H1 (cell line): ENCODE data around the gene IRF8. TPM values are rescaled to one million over a fixed set of nuclear protein-coding genes. Genes with fewer than 3 reads are reported as not detected.

Source experiments
- CTCF ChIA-PET: fragments of 300-600 bp; sonication (Branson Sonifier 250); formaldehyde crosslinking; loops from one replicate; lab custom pipeline; 2021; ENCODE audit not compliant: partially characterized antibody; lab: Charles Lee
- POLR2A ChIA-PET: fragments of 300-600 bp; sonication (Branson Sonifier 250); formaldehyde crosslinking; loops from one replicate; lab custom pipeline; 2021; ENCODE audit warnings: inconsistent platforms; ENCODE audit not compliant: partially characterized antibody; lab: Charles Lee
- DNase-seq, 2 experiments: peaks; one replicate each; pipeline versions ENCODE4 v3.0.0 to v3.0.0-alpha.2; 2010 to 2022; ENCODE audit warnings: low spot score in 2 of 2, low read depth in 1 of 2, mixed read lengths in 1 of 2
- FAIRE-seq: peaks from 2 replicates; lab custom pipeline; 2011; peaks lifted over from hg19 to GRCh38; lab: Jason Lieb, UNC
- H2AFZ ChIP-seq: 2 replicates; pipeline ENCODE4 v1.8.1; 2012; ENCODE audit warnings: low read length, inconsistent platforms
- H2AK5ac ChIP-seq: 2 replicates; pipeline ENCODE4 v1.6.1; 2013; ENCODE audit warnings: low read depth, low read length
- H2BK120ac ChIP-seq: replicated peaks from 2 replicates; pipeline ENCODE3; 2013; ENCODE audit warnings: low read depth, low read length, inconsistent platforms
- H2BK12ac ChIP-seq: 2 replicates; pipeline ENCODE4 v1.6.1; 2013; ENCODE audit warnings: low read depth, low read length
- H2BK15ac ChIP-seq: 2 replicates; pipeline ENCODE4 v1.6.1; 2013; ENCODE audit warnings: low read length
- H2BK20ac ChIP-seq: 2 replicates; pipeline ENCODE4 v1.6.1; 2013; ENCODE audit warnings: low read length
- H2BK5ac ChIP-seq: 2 replicates; pipeline ENCODE4 v1.6.1; 2013; ENCODE audit warnings: low read depth, low read length
- H3K14ac ChIP-seq: 2 replicates; pipeline ENCODE4 v1.6.1; 2013; ENCODE audit warnings: inconsistent platforms; ENCODE audit not compliant: insufficient read length
- H3K18ac ChIP-seq: 2 replicates; pipeline ENCODE4 v1.6.1; 2013; ENCODE audit warnings: low read length; ENCODE audit errors: extremely low read depth
- H3K23ac ChIP-seq: 2 replicates; pipeline ENCODE4 v1.6.1; 2013; ENCODE audit warnings: inconsistent platforms; ENCODE audit not compliant: insufficient read length
- H3K23me2 ChIP-seq: 2 replicates; pipeline ENCODE4 v1.6.1; 2013; ENCODE audit warnings: low read depth, low read length
- H3K27ac ChIP-seq: 2 replicates; pipeline ENCODE4 v1.6.1; 2011; ENCODE audit warnings: low read depth, low read length, inconsistent platforms
- H3K27me3 ChIP-seq, 4 experiments: replicated peaks in 1 of 4; 1 replicate in 1 of 4; 2 replicates in 3 of 4; pipeline versions ENCODE4 v1.6.1 to v1.8.1; 2011 to 2013; ENCODE audit warnings: low read length in 3 of 4, mild to moderate bottlenecking in 3 of 4, inconsistent platforms in 2 of 4, mixed read lengths in 2 of 4, moderate library complexity in 1 of 4; ENCODE audit not compliant: control insufficient read depth in 3 of 4, insufficient read depth in 3 of 4; ENCODE audit errors: extremely low read depth in 1 of 4
- H3K36me3 ChIP-seq, 4 experiments: 2 replicates each; pipeline versions ENCODE4 v1.6.1 to v1.8.1; 2011 to 2013; ENCODE audit warnings: mild to moderate bottlenecking in 4 of 4, low read length in 3 of 4, moderate library complexity in 2 of 4, control low read depth in 1 of 4, inconsistent platforms in 1 of 4; ENCODE audit not compliant: insufficient read depth in 4 of 4, control insufficient read depth in 2 of 4
- H3K4ac ChIP-seq: replicated peaks from 2 replicates; pipeline ENCODE3; 2013; ENCODE audit warnings: low read length, low read depth, mixed read lengths, inconsistent platforms; ENCODE audit not compliant: insufficient read length
- H3K4me1 ChIP-seq, 4 experiments: replicated peaks in 1 of 4; 1 replicate in 1 of 4; 2 replicates in 3 of 4; pipeline versions ENCODE4 v1.6.1 to v1.8.1; 2011 to 2013; ENCODE audit warnings: low read length in 3 of 4, inconsistent platforms in 2 of 4, mixed read lengths in 1 of 4; ENCODE audit not compliant: insufficient read depth in 4 of 4, control insufficient read depth in 3 of 4
- H3K4me2 ChIP-seq, 2 experiments: 2 replicates each; pipeline versions ENCODE4 v1.6.1 to v1.8.1; 2011 to 2013; ENCODE audit warnings: low read depth in 2 of 2, low read length in 2 of 2, control low read depth in 1 of 2, inconsistent platforms in 1 of 2, mild to moderate bottlenecking in 1 of 2; ENCODE audit not compliant: insufficient read depth in 1 of 2
- H3K4me3 ChIP-seq, 4 experiments: fragments of 200-600, 300-600 bp in 1 of 4; sonication (generic), shearing (Covaris generic), sonication (Bioruptor Twin) in 1 of 4; 2 replicates each; pipeline versions ENCODE4 v1.5.1 to v1.8.1; 2011 to 2016; ENCODE audit warnings: low read length in 4 of 4, low read depth in 3 of 4, control low read depth in 2 of 4, inconsistent platforms in 2 of 4, mild to moderate bottlenecking in 2 of 4, mixed read lengths in 1 of 4, moderate library complexity in 1 of 4; ENCODE audit not compliant: insufficient read depth in 2 of 4; ENCODE audit errors: extremely low read depth in 1 of 4
- H3K56ac ChIP-seq: replicated peaks from 2 replicates; pipeline ENCODE3; 2013; ENCODE audit warnings: low read depth, mild to moderate bottlenecking, mixed read lengths, low read length, inconsistent platforms; ENCODE audit not compliant: insufficient read length
- H3K79me1 ChIP-seq: 2 replicates; pipeline ENCODE4 v1.6.1; 2013; ENCODE audit warnings: low read depth, low read length, control low read depth
- H3K79me2 ChIP-seq, 2 experiments: 2 replicates each; pipeline versions ENCODE4 v1.6.1 to v1.8.1; 2012 to 2013; ENCODE audit warnings: low read length in 2 of 2, mild to moderate bottlenecking in 2 of 2, inconsistent platforms in 1 of 2; ENCODE audit not compliant: insufficient read depth in 2 of 2, control insufficient read depth in 1 of 2
- H3K9ac ChIP-seq, 4 experiments: replicated peaks in 1 of 4; 1 replicate in 1 of 4; 2 replicates in 3 of 4; pipeline versions ENCODE4 v1.6.1 to v1.8.1; 2011 to 2013; ENCODE audit warnings: low read depth in 3 of 4, low read length in 3 of 4, control low read depth in 2 of 4, mild to moderate bottlenecking in 2 of 4, moderate library complexity in 2 of 4, inconsistent platforms in 1 of 4; ENCODE audit errors: extremely low read depth in 1 of 4
- H3K9me3 ChIP-seq, 2 experiments: 2 replicates each; pipeline versions ENCODE4 v1.6.1 to v1.8.1; 2012 to 2013; ENCODE audit warnings: mild to moderate bottlenecking in 2 of 2, moderate library complexity in 2 of 2, control low read depth in 1 of 2, inconsistent platforms in 1 of 2, low read depth in 1 of 2, low read length in 1 of 2, mixed read lengths in 1 of 2; ENCODE audit not compliant: insufficient read depth in 2 of 2
- H4K20me1 ChIP-seq, 2 experiments: replicated peaks in 1 of 2; 2 replicates each; pipeline versions ENCODE3 to v1.8.1; 2011 to 2013; ENCODE audit warnings: inconsistent platforms in 2 of 2, low read length in 2 of 2, mild to moderate bottlenecking in 1 of 2; ENCODE audit not compliant: insufficient read depth in 2 of 2, control insufficient read depth in 1 of 2
- H4K5ac ChIP-seq: 2 replicates; pipeline ENCODE4 v1.6.1; 2013; ENCODE audit warnings: low read length, low read depth, mixed read lengths, inconsistent platforms; ENCODE audit not compliant: insufficient read length
- H4K8ac ChIP-seq: 2 replicates; pipeline ENCODE4 v1.8.0; 2013; ENCODE audit warnings: mild to moderate bottlenecking, moderate library complexity, low read length, inconsistent platforms; ENCODE audit not compliant: insufficient read depth; ENCODE audit errors: extremely low read depth
- H4K91ac ChIP-seq: replicated peaks from 2 replicates; pipeline ENCODE3; 2013; ENCODE audit warnings: low read length, mixed read lengths, inconsistent platforms; ENCODE audit not compliant: insufficient read length
- BRCA1 ChIP-seq: IDR thresholded peaks from 2 replicates; pipeline ENCODE4 v1.6.1; 2012; ENCODE audit warnings: low read depth, low read length, improper control_type of control experiment
- EP300 ChIP-seq, 2 experiments: IDR thresholded peaks; 1 replicate in 1 of 2; 2 replicates in 1 of 2; pipeline ENCODE4 v1.6.1; 2011 to 2012; ENCODE audit warnings: low read depth in 2 of 2, low read length in 2 of 2, mild to moderate bottlenecking in 2 of 2, borderline replicate concordance in 1 of 2, inconsistent platforms in 1 of 2, moderate library complexity in 1 of 2
- GABPA ChIP-seq: IDR thresholded peaks from 2 replicates; pipeline ENCODE4 v1.6.1; 2011; ENCODE audit warnings: mild to moderate bottlenecking, low read length, moderate library complexity, borderline replicate concordance; ENCODE audit not compliant: insufficient read depth
- HDAC2 ChIP-seq, 2 experiments: fragments of 300-600 bp in 1 of 2; sonication (generic) in 1 of 2; IDR thresholded peaks; 2 replicates each; pipeline ENCODE4 v1.6.1; 2011 to 2012; ENCODE audit warnings: low read depth in 2 of 2, low read length in 2 of 2, mild to moderate bottlenecking in 2 of 2, moderate library complexity in 2 of 2, borderline replicate concordance in 1 of 2, inconsistent platforms in 1 of 2
- HDAC6 ChIP-seq: IDR thresholded peaks from one replicate; pipeline ENCODE4 v1.7.1; 2012; ENCODE audit warnings: low read depth, mild to moderate bottlenecking, inconsistent platforms, low read length, moderate library complexity
- MAX ChIP-seq: IDR thresholded peaks from 2 replicates; pipeline ENCODE4 v1.6.1; 2012; ENCODE audit warnings: inconsistent platforms
- POU5F1 ChIP-seq: IDR thresholded peaks from 2 replicates; pipeline ENCODE4 v1.6.1; 2011; ENCODE audit warnings: low read depth, mild to moderate bottlenecking, low read length, moderate library complexity
- RBBP5 ChIP-seq: IDR thresholded peaks from 2 replicates; pipeline ENCODE4 v1.7.1; 2012; ENCODE audit warnings: low read depth, mild to moderate bottlenecking, inconsistent platforms, low read length, moderate library complexity, borderline replicate concordance
- RNF2 ChIP-seq: fragments of 200-900, 300-1000 bp; sonication (generic); IDR thresholded peaks from 2 replicates; pipeline ENCODE4 v1.7.1; 2016; ENCODE audit warnings: borderline replicate concordance, low read depth, mild to moderate bottlenecking, antibody characterized with exemption, low read length; ENCODE audit not compliant: poor library complexity, severe bottlenecking; ENCODE audit errors: missing control alignments
- SP1 ChIP-seq: IDR thresholded peaks from 2 replicates; pipeline ENCODE4 v1.6.1; 2011; ENCODE audit warnings: low read depth, low read length
- WGBS, 2 experiments: shearing (Covaris generic) in 1 of 2; methylation state at CpG; one replicate each; pipeline versions ENCODE4 v1.1.6 to v1.1.7; 2013 to 2015; ENCODE audit warnings: low lambda C conversion rate in 2 of 2, mixed read lengths in 2 of 2, inconsistent platforms in 1 of 2, low coverage in 1 of 2, missing lambda C conversion rate in 1 of 2; ENCODE audit not compliant: insufficient replicate concordance in 2 of 2, insufficient coverage in 1 of 2, insufficient read length in 1 of 2; ENCODE audit errors: extremely low coverage in 1 of 2, missing lambda C conversion rate in 1 of 2; 5-methylcytosine and 5-hydroxymethylcytosine counted together
- polyA plus RNA-seq, 7 experiments: library from polyadenylated mRNA; depleted of rRNA in 3 of 7; stranded (reverse) in 5 of 7; unstranded in 2 of 7; fragments of >200 nt in 5 of 7; fragments of 200-250 nt in 2 of 7; gene quantifications; 1 replicate in 5 of 7; 2 replicates in 1 of 7; 4 replicates in 1 of 7; pipeline versions ENCODE4 v1.2.1 to v1.2.3, GENCODE V29; 2011 to 2013; ENCODE audit warnings: missing spikeins in 2 of 7, mixed read lengths in 2 of 7
- total RNA-seq: library from RNA; stranded (reverse); fragmentation: NEBNext Ultra II Directional; extraction: Animal tissue kit (Norgen Biotek cat#: 25700); gene quantifications from 2 replicates; pipeline ENCODE4 v1.2.1, GENCODE V29; 2021

IRF8 gene
- total and polyA plus RNA-seq, 2 of the 8 experiments (the other 6 are each of a cell fraction or from before 2014, with no cell fraction given), result 0.35 to 2.0 TPM

GRCh38 chr16:85947230-85948137 is 48.5 kb downstream of the IRF8 start:
- Histone ChIP-seq H2BK5ac (no peak overlapping the region), H3K79me2 (no peaks in the 10 kb centered on the region), H3K23me2 (no peaks in the 10 kb centered on the region), H3K23ac (no peak overlapping the region), H4K8ac (peak overlapping the region; percentile 66; the same call in 1 of the 2 replicates), H3K9me3 (no peaks in the 10 kb centered on the region), H3K18ac (no peak overlapping the region), H3K9ac (no peak overlapping the region), H3K27me3 (peaks cover 0 to 2% (median 0%) of the 10 kb centered on the region in 4 experiments; a peak in 1 of 7 replicates), H3K56ac (no peak overlapping the region), H3K4me3 (no peak overlapping the region), H3K4ac (no peak overlapping the region), H3K14ac (no peak overlapping the region), H2AK5ac (no peak overlapping the region), H2AFZ (no peak overlapping the region), H3K27ac (no peak overlapping the region), H2BK12ac (no peak overlapping the region), H2BK20ac (no peak overlapping the region), H3K4me1 (no peaks in the 10 kb centered on the region), H3K4me2 (no peak overlapping the region), H4K91ac (no peak overlapping the region), H3K36me3 (no peaks in the 10 kb centered on the region), H2BK120ac (no peak overlapping the region), H2BK15ac (no peak overlapping the region), H3K79me1 (no peaks in the 10 kb centered on the region), H4K20me1 (no peaks in the 10 kb centered on the region), H4K5ac (no peak overlapping the region)
- WGBS, 2 experiments, result 92% methylated on average over 32 of the region's 32 CpGs; no CpG with 5 or more reads in 1 of the 2 experiments
- DNase-seq (no peak), FAIRE-seq (no peak)
- ChIA-PET POLR2A (no interaction called here), CTCF (interaction anchor here (1.5 kb wide), 1 partner anchor 17 kb away, joined by 5 read pairs; no protein-coding TSS in a partner anchor)
- TF ChIP-seq RBBP5 (no peak), BRCA1 (no peak), SP1 (no peak), EP300 (IDR thresholded peaks at IDR 0.05; ENCODE audit: borderline replicate concordance in 1 of 2, low read depth in 2 of 2, low read length in 2 of 2) (no peak), GABPA (no peak), MAX (no peak), RNF2 (no peak), POU5F1 (no peak), HDAC2 (IDR thresholded peaks at IDR 0.05; ENCODE audit: borderline replicate concordance in 1 of 2, low read depth in 2 of 2, low read length in 2 of 2) (no peak), HDAC6 (no peak)
